Upper lobe of left lung (tissue), 6 donors: Measurements from ENCODE around the gene KIF5A. TPM values are rescaled to one million over a fixed set of nuclear protein-coding genes. Genes with fewer than 3 reads are reported as not detected.

Experiments used
- ATAC-seq, 2 donors: fragments of 200-7000 bp; cut with Tn5 transposase; one replicate each; pipeline ENCODE4 v1.9.1; 2022; ENCODE audit warnings: mild to moderate bottlenecking in 2 of 2, moderate library complexity in 2 of 2; ENCODE audit not compliant: low FRiP score in 2 of 2
- DNase-seq, 2 donors: peaks; one replicate each; pipeline ENCODE4 v3.0.0-alpha.2; 2019 to 2020
- H3K27ac ChIP-seq, 4 donors: fragments of 200-600 bp; sonication (generic); one replicate each; pipeline ENCODE4 v1.5.1; 2016 to 2019
- H3K27me3 ChIP-seq, 4 donors: fragments of 200-600 bp; sonication (generic); one replicate each; pipeline ENCODE4 v1.5.1; 2017 to 2019
- H3K36me3 ChIP-seq, 4 donors: fragments of 200-600 bp; sonication (generic); one replicate each; pipeline ENCODE4 v1.5.1; 2016 to 2019
- H3K4me1 ChIP-seq, 4 donors: fragments of 200-600 bp; sonication (generic); one replicate each; pipeline ENCODE4 v1.5.1; 2018 to 2019
- H3K4me3 ChIP-seq, 4 donors: fragments of 200-600 bp; sonication (generic); one replicate each; pipeline ENCODE4 v1.5.1; 2017 to 2019; ENCODE audit warnings: mild to moderate bottlenecking in 2 of 4, moderate library complexity in 1 of 4
- H3K9me3 ChIP-seq, 4 donors: fragments of 200-600 bp; sonication (generic); one replicate each; pipeline ENCODE4 v1.5.1; 2018 to 2019
- CTCF ChIP-seq, 6 experiments: fragments of 450-650 bp in 4 of 6; fragments of 200-600 bp in 2 of 6; sonication (generic) in 2 of 6; IDR thresholded peaks; one replicate each; pipeline ENCODE4 v1.5.1; 2016 to 2019; ENCODE audit warnings: antibody characterized with exemption in 6 of 6
- EP300 ChIP-seq, 4 donors: sonication (generic); formaldehyde crosslinking; IDR thresholded peaks; one replicate each; pipeline ENCODE4 v1.5.1; 2017; ENCODE audit warnings: antibody characterized with exemption in 4 of 4, control low read depth in 2 of 4
- POLR2A ChIP-seq, 4 donors: fragments of 450-650 bp; IDR thresholded peaks; one replicate each; pipeline ENCODE4 v1.5.1; 2016 to 2017; ENCODE audit warnings: antibody characterized with exemption in 4 of 4, mild to moderate bottlenecking in 2 of 4
- POLR2AphosphoS5 ChIP-seq, 2 donors: sonication (generic); formaldehyde crosslinking; IDR thresholded peaks; one replicate each; pipeline ENCODE4 v1.5.1; 2017; ENCODE audit warnings: antibody characterized with exemption in 2 of 2
- WGBS, 2 donors: methylation state at CpG; one replicate each; pipeline ENCODE4 v1.1.5; 2017 to 2018; 5-methylcytosine and 5-hydroxymethylcytosine counted together
- total RNA-seq, 6 donors: library from RNA; depleted of rRNA in 4 of 6; stranded (reverse); fragments of >200 nt in 4 of 6; gene quantifications; one replicate each; pipeline versions ENCODE4 v1.1.0 to v1.2.1, GENCODE V29; 2016 to 2021
- donor health status: DM: no; HTN: no; CAD: no; lungs with moderate emphysema.
- donor health status: DM: no; HTN: yes; CAD: no; lungs with severe emphysema.

KIF5A gene
- total RNA-seq, 6 donors from 2014 or later: 0.06 to 0.39 (median 0.20) TPM; not detected in 1

DNA sequence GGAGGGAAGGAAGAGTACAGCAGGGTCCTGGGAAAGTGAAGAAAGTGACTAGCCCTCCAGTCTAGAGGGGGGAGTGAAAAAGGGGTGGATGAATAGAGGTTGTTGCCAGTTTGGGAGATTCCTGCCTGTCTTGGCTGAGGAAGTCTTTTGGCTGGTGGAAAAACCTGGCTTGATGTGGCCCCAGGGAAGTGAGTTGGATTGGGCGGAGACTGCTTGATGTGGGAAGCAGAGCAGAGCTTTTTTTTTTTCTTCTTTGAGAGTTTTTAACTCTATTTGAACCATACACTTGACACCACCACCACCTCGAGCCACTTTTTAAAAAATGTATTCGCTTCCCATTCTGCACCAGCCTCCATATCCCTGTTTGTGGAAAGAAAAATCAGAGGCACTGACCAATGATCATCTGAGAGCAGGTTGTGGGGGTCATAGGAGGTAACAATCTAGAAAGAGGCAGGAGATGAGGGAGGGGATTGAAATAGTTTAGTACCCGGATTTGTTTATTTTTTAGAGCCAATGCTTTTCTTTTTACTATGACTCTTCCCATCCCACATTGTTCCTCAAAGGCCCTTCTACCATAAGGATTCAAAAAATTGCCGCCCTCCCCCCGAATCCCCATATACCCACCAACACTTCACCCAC, 54.1 kb downstream of the KIF5A start:
- TF ChIP-seq POLR2A (IDR thresholded peaks at IDR 0.05) (peak in 1 of 4 donors; percentile 5), CTCF (IDR thresholded peaks at IDR 0.05) (no peak)
- Histone ChIP-seq H3K9me3 (no peaks in the 10 kb centered on the region), H3K27ac (peak overlapping the region; percentile 85 to 93 (median 92)), H3K4me3 (peak overlapping the region; percentile 57 to 80 (median 68)), H3K27me3 (peaks cover 0 to 6% (median 3%) of the 10 kb centered on the region in 4 donors), H3K36me3 (peaks cover 0 to 36% (median 22%) of the 10 kb centered on the region in 4 donors), H3K4me1 (peaks cover 11 to 29% (median 14%) of the 10 kb centered on the region in 4 donors)
- 43 to 44% methylated on average over 6 of the region's 6 CpGs for WGBS, 2 donors
- ATAC-seq: peak in 1 of 2 donors; percentile 49
- peak in 1 of 2 donors; percentile 43 for DNase-seq

- peaks cover 0 to 6% (median 3%) of the 10 kb centered on the region in 4 donors for H3K27me3 ChIP-seq
- WGBS, 2 donors: 13 to 14% methylated on average over 12 to 16 of the region's 36 CpGs
- TF ChIP-seq POLR2A (IDR thresholded peaks at IDR 0.05) (no peak), EP300 (IDR thresholded peaks at IDR 0.05) (no peak), POLR2AphosphoS5 (IDR thresholded peaks at IDR 0.05) (no peak), CTCF (IDR thresholded peaks at IDR 0.05) (no peak)
Observed at GRCh38 chr12:57604454-57604991, 54.7 kb downstream of the KIF5A start, which contains the start of gene DTX3. Gene DTX3, plus strand, starts transcription at chr12:57604824. Its CDS starts 1,694 bp downstream, at chr12:57606518.

DNA sequence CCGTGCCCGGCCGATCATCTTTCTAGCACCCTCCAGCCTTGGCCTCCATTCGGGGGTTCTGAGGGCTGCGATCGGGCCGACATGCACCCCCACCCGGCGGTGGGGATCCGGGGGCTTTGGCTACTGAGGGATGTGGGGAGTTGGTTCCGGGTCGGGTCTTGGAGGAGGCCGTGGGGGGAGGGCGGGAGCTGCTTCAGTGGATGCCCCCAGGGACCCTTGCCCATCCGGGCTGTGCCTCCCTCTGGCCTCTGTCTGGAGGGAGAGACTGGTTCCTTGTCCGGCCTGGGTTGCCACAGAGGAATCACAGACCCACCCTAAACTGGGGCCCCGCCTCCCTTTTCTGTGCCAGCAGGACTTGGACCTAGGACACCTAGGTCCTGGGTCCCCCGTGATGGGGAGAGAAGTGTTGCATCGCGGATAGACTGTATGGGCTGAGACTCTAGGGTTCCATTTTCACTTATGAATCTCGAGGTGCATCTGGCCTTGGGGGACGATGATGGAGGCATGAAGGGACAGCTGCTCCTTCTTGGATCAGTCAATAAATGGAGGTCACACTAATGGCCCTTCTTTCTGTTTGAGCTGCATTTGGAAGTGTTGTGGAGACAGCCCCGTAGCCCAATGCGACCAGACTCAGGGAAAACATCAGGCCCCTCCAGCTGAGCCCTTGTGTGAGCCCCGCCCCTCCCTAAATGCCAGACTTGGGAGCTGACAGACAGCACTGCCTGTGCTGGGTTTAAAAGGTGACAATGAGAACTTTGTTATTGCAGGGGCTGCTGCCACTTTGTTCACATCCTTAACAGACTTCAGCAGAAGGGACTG, 55.4 kb downstream of the KIF5A start:
- 23 to 30% methylated on average over 2 to 15 of the region's 25 CpGs for WGBS, 2 donors
- peak in 1 of 2 donors; percentile 33 for ATAC-seq

More at GRCh38 chr12:57604454-57604991, 54.7 kb downstream of the KIF5A start, which contains the start of gene DTX3:
- peak within 1 kb of the TSS; percentile 85 to 93 (median 92) for H3K27ac ChIP-seq
- DNase-seq (peak in 1 of 2 donors; percentile 40), ATAC-seq (peak in 1 of 2 donors; percentile 58)
- no peaks in the 10 kb centered on the region for H3K9me3 ChIP-seq
- H3K36me3 ChIP-seq: peaks cover 0 to 30% (median 17%) of the 10 kb centered on the region in 4 donors
- peaks cover 13 to 29% (median 15%) of the 10 kb centered on the region in 4 donors for H3K4me1 ChIP-seq
- H3K4me3 ChIP-seq: peak within 1 kb of the TSS; percentile 57 to 80 (median 68)

GRCh38 chr12:57605811-57606311, 56.0 kb downstream of the KIF5A start:
- Histone ChIP-seq H3K27ac (no peak overlapping the region), H3K36me3 (peaks cover 0 to 17% (median 9%) of the 10 kb centered on the region in 4 donors), H3K9me3 (no peaks in the 10 kb centered on the region), H3K27me3 (peaks cover 0 to 10% (median 3%) of the 10 kb centered on the region in 4 donors), H3K4me3 (peak overlapping the region in 1 of 4 donors; percentile 80), H3K4me1 (peaks cover 19 to 39% (median 24%) of the 10 kb centered on the region in 4 donors)
- 78 to 85% methylated on average over 4 of the region's 4 CpGs for WGBS, 2 donors
- no peak for TF ChIP-seq POLR2A (IDR thresholded peaks at IDR 0.05)
- no peak for TF ChIP-seq EP300 (IDR thresholded peaks at IDR 0.05)
- no peak for ATAC-seq
- no peak for DNase-seq

More for the DNA sequence above, 55.4 kb downstream of the KIF5A start:
- peak; percentile 40 to 82 for DNase-seq
- H3K4me1 ChIP-seq: peaks cover 14 to 33% (median 17%) of the 10 kb centered on the region in 4 donors
- peak overlapping the region; percentile 85 to 93 (median 92) for H3K27ac ChIP-seq
- H3K36me3 ChIP-seq: peaks cover 0 to 24% (median 14%) of the 10 kb centered on the region in 4 donors
- TF ChIP-seq POLR2AphosphoS5 (IDR thresholded peaks at IDR 0.05) (no peak), POLR2A (IDR thresholded peaks at IDR 0.05) (peak in 1 of 4 donors; percentile 36)
- H3K27me3 ChIP-seq: peaks cover 0 to 10% (median 3%) of the 10 kb centered on the region in 4 donors
- no peaks in the 10 kb centered on the region for H3K9me3 ChIP-seq
- H3K4me3 ChIP-seq: peak overlapping the region; percentile 57 to 80 (median 68)

GRCh38 chr12:57606399-57606798, 56.6 kb downstream of the KIF5A start:
- H3K9me3 ChIP-seq: no peaks in the 10 kb centered on the region
- 52 to 62% methylated on average over 2 of the region's 2 CpGs for WGBS, 2 donors
- no peak overlapping the region for H3K4me3 ChIP-seq
- no peak for TF ChIP-seq EP300 (IDR thresholded peaks at IDR 0.05)
- TF ChIP-seq POLR2A (IDR thresholded peaks at IDR 0.05): no peak
- TF ChIP-seq CTCF (IDR thresholded peaks at IDR 0.05): no peak
- no peak for TF ChIP-seq POLR2AphosphoS5 (IDR thresholded peaks at IDR 0.05)
- peaks cover 0 to 12% (median 4%) of the 10 kb centered on the region in 4 donors for H3K36me3 ChIP-seq
- H3K4me1 ChIP-seq: peaks cover 22 to 45% (median 29%) of the 10 kb centered on the region in 4 donors
- peaks cover 0 to 10% (median 4%) of the 10 kb centered on the region in 4 donors for H3K27me3 ChIP-seq
- no peak for ATAC-seq
- no peak for DNase-seq
- H3K27ac ChIP-seq: no peak overlapping the region
